HG03571 (cell line): Measurements from ENCODE around the gene CREB5.

Source experiments
- ATAC-seq: cut with Tn5 transposase; IDR thresholded peaks from one replicate; pipeline ENCODE4 v1.9.1; 2021; ENCODE audit not compliant: unreplicated experiment

The CREB5 gene

DNA sequence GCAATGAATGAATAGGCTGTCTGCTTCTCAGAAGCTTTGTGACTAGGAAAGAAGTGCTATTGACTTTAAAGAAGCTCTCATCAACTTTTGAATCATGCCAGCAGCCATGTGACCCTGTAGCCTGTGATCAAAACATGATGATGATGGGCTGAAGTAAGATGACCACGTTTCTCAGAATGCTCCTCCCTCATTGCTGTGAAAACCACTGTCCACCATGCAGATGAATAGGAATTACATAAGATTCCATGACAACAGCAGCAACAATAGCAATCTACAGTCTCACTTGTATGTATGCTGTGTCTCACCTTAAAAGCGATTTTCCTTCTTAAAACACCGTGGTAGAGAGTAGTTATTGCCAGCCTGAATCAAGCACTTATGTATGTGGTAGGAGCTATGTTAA is 317.4 kb downstream of the CREB5 start:
- ATAC-seq, result no peak

DNA sequence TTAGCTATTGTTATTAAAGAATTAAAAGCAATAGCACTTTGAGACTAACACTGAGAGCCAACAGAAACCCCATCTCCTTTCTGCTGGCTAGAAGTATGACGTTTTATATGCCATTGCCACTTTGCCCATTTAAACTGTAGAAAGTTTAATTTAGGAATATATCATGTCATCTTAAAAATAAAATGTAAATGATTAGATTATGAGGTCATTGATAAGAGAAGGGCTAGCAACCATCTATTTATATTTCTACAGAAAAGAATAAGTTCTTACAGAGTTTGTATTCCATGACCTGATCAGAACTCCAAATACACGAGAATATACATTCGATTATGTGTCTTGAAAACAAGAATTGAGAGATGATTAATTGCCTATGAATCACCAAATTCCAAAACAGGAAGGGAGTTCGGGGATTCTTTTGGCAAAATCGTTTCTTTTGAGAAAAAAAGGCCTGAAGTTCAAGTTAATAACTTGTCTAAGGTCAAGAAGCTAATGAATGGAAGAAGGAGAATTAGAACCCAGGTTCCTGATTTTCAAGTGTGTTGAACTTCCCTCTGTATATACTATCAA is 318.9 kb downstream of the CREB5 start:
- no peak for ATAC-seq

DNA sequence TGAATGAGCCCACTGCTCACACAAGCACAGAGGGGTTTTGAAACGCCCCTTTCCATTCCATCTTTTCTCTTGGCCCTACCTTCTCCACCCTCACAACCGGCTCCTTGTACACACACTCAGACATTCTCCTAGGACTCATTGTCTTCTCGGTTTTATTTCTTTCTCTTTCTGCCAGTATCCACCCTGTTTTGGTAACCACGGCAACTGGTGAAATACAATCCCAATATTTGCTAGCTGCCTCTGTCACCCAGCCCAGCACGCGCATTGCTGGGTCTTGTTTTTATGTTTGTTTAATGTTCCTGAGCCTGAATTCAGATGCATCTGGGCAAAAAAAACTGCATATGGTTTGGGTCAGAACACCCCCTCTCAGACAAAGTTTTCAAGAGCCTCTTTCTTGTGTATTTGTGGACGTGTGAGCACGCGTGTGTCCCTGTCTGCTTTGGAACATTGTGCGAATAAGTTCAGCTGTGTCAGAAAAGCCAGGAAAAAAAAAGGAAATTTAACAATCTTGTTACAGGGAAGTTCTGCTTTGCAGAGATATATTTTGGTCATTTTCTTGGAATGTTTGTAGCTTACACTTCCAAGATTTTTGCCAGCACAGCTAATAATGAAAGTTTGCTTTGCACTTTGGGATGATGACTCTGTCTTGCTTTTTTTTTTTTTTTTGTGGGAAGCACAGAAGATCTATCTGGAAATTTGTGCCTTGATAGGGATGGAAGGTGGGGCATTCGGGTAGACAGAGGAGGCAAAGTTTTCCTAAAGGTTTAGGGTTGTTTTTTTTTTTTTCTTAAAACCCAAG is 320.0 kb downstream of the CREB5 start:
- no peak for ATAC-seq

DNA sequence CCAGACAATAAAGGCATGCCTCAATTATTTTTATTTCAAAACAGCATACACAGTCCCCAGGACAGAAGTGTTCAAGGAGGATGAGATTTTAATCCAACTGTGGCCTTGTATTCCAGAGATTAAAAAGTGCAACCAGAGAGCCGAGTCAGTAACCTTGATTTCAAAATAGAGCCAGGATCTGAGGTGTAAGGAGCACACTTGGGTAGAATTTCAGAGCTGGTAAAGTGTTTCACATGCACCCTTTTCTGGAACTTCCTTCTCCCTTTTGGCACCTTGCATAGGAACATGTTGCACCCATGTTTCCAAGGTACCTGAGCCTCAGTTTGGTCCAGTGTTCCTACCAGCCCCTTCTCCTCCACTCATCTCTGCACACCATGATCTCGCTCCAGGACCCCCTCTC is 320.7 kb downstream of the CREB5 start:
- no peak for ATAC-seq

DNA sequence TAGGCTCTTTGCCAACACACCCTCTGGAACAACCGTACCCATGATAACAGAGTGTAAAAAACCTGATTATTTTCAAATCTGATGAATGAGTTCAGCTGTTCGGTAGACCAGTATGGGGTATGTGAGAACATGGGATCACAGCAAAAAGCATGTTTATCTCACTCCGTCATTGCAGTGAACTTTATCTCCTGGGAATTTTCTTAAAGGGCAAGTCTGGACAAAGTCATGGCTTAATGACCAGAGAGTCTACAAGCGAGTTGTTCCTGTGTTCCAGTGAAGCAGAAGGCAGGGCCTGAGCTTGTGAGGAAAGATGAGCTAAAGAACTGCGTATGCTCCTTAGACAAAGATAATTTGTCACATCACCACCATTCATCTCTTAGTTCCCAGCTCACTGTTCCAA is 326.1 kb downstream of the CREB5 start:
- no peak for ATAC-seq

DNA sequence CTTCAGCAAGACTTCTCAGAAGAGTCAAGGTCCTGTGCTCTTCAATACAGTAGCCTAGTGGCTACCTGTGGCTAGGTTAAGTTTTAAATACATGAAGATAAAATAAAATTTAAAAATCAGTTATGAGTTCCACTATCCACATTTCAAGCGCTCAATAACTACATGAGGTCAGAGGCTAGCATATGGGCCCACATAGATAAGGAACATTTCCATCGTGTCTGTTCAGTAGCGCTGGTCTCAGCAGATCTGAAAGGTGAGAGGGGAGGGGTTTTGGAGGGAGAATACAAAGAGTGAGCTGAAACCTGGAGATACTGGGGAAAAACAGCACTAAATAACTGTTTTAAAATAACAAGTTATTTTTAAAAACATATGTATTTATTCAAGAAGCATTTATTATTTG is 326.8 kb downstream of the CREB5 start:
- no peak for ATAC-seq

DNA sequence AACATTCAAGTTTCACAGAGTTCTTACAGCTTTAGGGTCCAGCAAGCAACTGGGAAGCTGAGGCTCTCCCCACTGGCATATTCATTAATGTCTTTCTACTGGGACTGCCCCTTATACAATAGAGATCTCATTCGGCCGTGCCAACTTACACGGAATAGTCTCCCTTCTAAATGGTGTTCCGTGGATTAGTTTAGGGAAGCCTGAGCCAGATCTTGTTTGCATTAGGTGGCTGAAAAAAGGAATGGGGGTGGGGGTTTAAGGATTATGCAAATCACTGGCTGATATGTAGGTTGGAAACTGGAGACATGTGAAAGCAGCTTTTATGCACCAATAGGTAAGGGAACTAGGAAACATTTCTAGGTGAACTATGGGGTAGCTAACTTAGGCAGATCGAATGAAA is 327.5 kb downstream of the CREB5 start:
- ATAC-seq, result no peak

DNA sequence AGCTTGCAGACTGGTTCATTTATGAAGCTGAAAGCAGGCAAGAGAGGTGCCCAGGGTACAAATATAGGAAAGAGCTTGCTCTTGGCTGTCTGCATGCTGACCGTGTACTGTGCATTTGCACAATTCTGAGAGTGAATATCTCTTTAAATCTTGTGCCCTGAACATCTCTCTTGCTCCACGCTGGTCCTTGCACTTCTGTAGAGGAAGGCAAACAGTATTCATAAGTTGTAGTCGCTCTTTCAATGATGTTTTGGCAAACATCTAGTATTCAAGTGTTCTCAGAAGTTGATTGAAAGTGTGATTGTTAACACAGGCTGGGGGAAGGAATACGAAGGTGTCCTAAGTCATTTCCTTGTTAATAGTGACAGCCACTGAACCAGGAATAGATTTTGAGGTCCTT is 332.6 kb downstream of the CREB5 start:
- no peak for ATAC-seq

DNA sequence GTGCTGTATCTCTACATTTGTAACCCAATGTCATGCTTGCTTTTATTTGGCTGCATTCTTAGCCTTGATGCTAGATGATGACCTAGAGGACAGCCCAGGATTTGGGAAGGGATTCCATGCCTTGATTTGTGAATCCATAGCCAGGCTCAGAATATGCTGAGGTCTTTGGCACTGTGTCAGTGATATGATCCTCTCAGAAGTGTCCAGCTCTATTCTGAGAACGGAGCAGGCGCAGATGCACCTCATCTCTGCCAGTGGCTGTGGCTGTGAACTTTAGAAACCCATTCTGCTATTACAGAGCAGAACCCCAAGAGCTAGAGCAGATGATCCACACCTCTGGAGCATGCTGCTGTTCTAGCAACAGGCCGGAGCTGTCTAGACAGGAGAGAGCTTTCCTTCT is 333.0 kb downstream of the CREB5 start:
- ATAC-seq, result no peak

DNA sequence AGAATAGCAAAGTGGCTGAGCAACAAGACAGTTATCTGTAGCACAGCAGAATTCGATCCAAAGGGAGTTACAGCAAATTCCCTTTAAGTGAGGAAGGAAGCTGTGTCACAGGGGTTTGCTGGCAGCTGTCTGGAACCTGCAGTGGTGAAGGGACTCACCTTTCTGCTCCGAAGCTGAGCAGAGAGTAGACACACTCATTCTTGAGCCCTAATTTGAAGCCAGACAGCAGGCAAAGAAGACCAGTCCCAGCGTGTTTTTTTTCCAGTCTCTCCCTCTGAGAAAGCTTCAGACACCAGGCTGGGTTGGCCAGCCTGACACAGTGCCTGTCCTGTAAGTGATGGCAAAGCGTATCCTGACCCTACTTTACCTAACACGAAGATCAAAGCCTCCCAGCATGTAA is 335.1 kb downstream of the CREB5 start:
- ATAC-seq, result no peak

DNA sequence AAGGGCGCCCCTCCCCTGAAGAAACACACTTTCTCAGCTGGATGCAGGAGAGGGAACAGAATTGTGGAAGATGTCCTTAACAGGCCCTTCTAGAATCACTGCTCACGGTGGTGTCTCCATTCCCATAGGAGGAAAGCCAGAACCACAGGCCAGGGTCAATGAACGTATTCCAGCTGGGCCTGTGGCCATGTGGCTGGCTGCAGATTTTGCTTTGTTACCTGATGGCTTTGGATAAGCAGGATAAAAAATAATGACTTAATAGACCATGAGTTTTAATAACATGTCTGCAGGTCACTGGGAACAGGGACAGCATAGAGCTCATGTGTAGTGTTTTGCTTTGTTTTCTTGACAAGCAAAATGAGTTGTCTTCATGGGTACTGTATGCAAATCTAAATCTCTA is 335.5 kb downstream of the CREB5 start:
- no peak for ATAC-seq

DNA sequence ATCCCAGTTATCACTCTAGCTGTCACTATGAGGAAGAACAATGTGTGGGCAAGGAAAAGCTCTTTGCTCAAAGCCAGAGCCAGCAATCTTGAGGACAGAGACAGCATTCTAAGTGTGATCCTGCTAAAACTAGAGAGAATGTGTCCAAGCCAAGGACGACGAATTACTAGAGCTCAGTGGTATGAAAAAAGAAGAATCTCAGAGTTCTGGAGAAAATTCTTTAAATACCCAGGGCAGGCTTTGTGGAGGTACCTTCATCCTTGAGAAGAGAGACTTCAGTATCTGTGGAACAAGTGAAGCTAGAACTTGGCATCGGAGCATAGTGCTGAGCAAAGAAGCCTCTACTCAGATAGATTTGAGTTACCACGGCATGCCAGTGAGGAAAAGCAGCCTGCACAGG is 336.0 kb downstream of the CREB5 start:
- no peak for ATAC-seq

DNA sequence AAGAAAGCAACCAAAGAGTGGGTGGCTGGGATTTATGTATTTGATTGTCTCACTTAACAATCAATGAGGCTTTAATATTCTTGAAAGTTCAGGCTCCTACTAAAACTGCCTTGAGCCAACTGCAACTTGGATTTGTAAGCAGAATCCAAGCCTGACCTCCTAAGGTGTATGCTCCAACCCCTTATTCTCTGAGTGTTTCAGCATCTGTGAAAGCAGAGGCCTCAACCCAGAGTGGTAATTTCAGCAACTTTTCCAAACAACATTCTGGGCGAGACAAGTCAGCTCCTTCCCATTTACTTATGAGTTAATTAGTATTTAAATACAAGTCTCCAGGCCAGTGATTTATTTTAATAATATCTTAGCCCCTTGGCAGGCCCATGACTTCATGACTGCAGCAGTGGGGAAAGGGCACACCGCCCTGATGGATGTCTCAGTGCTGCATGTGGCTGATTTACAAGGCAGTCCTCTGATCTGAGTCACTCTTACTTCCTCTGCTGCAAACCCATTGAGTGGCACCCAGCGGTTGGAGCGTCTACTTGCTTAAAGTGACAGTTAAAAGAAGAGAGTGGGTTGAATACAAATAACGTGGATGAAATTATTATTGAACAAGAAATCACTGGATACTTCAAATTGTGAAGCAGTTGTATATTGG is 336.7 kb downstream of the CREB5 start:
- ATAC-seq, result no peak

DNA sequence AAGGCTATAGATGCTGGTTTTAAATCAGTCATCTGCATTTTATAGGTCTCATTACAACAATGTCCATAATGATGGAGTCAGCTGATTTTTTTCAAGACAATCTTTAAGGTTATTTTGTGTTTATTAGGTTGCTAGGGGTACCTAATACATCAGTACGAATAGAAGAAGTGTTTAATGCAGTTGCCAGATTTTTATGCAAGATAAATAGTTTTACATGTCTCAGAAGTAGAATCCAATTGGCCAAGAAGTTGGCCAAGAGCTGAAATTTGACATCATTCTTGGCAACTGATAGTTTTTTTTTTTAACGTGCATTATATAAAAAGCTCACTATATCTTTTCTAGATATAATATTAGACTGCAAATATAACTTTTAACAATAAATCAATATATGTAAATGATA is 337.3 kb downstream of the CREB5 start:
- ATAC-seq, result no peak

DNA sequence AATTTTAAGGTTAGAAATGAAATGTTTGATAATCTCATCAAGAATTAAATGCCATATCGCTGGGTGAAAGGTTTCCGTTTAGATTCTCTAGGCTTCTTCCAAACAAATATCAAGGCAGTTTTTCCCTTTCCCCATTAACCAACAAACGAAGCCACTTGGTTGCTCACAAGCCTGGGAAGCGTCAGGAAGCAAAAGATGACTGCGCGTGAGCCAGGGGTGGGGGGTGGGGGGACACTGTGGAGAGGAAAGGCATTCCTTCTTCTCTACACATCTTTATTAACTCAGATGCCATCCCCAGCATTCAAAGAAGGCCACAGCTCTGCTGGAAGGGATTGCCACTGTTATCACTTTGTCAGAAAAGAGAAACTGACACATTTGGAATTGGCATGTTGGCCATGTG is 338.7 kb downstream of the CREB5 start:
- no peak for ATAC-seq

DNA sequence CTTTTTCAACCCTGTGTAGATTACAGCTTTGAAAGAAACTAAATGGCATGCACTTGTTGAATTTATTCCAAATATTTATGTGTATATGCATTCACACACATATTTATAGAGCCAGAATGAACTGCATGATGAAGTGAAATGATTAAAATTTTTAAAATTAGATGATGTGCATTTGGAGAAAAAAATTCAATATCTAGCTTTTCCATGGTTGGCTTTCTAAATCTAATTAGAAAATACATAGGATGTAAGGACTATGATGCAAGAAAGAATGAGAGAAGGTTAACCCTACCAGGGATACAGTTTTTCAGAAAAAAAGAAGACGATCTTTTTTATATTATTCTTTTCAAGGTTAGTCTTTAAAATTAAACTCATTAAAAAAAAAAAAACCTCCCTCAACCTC is 341.3 kb downstream of the CREB5 start:
- no peak for ATAC-seq

DNA sequence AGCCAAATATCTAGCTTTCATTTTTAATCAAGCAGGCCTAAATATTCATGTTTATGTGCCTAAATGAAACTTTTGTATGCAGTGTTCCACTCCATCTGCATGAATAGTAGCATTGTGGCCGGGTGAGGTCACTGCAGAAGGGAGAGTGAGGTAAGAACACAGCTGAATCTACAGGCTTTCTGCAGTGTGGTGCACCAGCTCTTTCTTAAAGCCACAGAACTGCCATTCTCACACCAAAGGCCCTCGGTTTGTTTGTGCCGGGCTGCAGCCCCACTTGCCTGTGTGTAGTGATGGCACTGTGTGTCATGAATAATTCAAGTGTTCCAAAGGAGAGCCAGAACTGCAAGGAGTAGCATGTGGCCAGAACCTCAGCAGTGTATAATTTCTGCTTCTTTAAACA is 341.7 kb downstream of the CREB5 start:
- no peak for ATAC-seq

DNA sequence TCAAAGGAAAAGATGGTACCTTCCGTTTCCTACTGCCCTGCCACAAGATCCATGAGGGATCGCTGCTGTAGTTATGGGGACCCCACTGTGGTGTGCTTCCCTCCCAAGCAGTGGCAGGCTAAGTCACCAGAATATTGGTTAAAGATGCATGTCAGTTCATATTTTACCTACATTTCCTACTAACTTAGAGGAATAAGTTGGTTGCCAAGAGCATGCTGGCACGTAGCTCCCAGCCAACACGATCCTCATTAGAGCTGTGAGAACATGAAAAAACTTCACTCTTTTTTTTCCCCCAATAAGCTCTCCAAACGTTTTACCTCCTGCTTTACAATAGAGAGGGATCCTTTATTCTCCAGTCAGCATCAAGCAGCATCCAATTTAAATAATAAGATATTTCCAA is 342.1 kb downstream of the CREB5 start:
- no peak for ATAC-seq

DNA sequence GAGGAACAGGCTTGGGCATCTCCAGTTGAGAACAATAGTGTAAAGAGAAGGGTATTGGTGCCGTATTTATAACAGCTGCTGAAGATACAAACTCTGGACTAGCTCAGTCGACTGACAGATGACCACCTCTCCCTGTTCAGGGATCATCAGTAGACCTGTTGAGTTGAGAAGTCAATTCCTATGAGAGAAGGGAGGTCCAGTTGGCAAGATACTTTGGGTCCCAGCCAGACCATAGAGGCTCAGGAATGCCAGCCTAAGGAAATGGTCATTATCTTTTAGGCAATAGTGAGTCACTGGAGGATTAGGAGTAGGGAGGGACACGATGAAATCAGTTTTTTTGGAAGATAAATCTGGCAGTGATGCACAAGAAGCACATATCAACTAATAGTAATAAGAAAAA is 342.9 kb downstream of the CREB5 start:
- no peak for ATAC-seq

DNA sequence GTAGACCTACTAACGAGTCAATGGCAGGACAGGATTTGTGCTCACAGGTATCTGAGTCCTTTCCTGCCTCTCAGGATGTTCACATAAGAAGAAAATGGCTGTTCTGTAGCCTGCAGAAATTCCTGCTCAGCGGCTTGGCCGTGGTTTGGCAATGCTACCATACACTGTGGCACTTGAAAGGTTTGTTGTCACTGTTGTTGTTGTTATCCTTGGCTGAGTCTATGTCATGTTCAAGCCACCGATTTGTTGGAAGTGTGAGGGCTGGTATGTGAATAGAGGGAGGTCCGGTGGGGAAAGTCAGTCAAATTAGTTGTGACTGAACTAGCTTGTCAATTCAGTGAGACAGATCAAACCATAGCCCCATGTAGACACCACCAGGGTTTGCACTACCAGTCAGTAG is 345.9 kb downstream of the CREB5 start:
- no peak for ATAC-seq

DNA sequence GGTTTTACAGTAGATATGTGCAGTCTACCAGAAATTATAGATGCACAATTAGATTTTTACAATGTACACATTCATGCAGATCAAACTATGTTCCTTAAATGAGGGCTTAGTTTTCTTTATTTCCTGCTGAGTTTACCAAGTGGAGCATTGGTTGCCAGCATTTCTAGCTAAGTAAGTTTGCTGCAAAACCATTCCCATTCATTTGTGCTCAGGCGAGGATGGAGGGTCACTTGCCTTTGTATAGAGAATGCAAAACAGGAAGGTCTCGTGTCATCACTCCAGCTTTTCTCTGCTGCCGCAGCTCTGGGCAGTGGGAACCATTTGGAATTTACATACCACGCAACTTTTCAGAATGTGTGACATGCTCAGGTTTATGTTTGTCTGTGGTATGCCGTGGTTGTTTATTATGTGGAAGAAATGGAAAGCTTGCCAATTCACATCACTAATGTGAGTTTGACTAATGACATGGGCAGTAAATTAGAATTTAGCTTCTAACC is 347.2 kb downstream of the CREB5 start:
- no peak for ATAC-seq

DNA sequence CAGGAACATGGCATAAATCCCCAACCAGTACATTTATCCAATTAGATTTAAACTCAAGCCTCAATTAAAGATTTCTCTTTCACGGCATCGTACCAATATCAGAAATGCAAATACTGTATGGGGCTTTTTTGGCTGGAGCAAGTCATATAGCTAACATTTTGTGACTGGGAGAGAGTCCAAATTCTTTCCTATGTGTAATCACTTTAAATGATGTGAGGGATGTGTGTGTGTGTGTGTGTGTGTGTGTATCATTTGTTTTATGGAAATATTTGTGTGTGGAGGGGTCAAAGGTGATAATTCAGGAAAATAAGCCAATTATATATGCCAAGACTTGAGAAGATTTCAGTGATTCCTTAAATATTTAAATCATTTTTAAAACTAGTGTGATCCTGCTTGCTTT is 349.2 kb downstream of the CREB5 start:
- ATAC-seq, result no peak
